Measurements from ENCODE around the gene TLCD1.
A peak's percentile ranks its signal among the peaks of the same experiment; 100 is the strongest.
"Not testable (repeated sequence)": the region's sequence is repeated elsewhere in the genome, so short reads cannot be mapped to it uniquely, and the experiment has no call there.

The TLCD1 gene

DNA sequence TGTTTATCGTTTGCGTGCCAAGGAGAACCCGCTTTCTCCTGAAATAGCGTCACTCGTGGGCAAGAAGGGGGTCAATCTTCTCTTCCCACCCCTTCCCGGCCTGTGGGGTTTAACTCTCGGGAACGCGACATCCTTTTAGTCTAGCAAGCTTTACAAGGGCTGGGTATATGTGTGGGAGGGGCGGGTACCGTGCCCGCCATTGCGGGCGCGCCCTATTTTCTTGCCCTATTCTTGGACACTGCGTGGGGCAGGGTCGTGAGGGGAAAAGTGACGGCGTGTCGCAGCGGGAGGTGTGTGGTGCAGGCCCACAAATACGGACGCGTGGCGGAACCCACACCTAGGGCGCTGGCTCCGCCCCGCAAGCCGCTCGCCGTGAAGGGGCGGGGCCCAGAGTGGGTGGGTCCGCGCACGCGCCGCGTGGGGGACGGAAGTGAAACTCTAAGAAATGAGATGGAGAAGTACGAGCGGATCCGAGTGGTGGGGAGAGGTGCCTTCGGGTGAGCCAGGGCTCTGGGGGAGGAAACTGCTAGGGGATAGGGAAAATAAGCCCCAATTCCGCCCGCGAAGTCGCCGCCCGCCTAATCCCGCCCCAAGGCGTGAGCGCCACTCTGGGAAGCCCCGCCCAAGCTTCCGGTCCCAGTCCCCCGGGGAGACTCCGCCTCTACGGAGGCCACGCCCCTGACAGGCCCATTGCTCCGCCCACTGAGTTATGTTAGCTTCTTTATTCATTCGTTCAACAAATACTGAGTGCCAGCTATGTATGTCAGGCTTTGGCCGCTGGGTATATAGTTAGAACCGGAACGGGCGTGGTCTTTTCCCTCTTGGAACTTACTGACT lies 2.5 kb upstream of the TLCD1 start, which contains the start of gene NEK8:
Gene NEK8, plus strand, starts transcription at position 425 of the 837 bp plus-strand sequence. Its CDS starts 26 bp downstream, at position 451.
- peak; percentile 94 for DNase-seq (ENCODE audit: low read depth)

DNA sequence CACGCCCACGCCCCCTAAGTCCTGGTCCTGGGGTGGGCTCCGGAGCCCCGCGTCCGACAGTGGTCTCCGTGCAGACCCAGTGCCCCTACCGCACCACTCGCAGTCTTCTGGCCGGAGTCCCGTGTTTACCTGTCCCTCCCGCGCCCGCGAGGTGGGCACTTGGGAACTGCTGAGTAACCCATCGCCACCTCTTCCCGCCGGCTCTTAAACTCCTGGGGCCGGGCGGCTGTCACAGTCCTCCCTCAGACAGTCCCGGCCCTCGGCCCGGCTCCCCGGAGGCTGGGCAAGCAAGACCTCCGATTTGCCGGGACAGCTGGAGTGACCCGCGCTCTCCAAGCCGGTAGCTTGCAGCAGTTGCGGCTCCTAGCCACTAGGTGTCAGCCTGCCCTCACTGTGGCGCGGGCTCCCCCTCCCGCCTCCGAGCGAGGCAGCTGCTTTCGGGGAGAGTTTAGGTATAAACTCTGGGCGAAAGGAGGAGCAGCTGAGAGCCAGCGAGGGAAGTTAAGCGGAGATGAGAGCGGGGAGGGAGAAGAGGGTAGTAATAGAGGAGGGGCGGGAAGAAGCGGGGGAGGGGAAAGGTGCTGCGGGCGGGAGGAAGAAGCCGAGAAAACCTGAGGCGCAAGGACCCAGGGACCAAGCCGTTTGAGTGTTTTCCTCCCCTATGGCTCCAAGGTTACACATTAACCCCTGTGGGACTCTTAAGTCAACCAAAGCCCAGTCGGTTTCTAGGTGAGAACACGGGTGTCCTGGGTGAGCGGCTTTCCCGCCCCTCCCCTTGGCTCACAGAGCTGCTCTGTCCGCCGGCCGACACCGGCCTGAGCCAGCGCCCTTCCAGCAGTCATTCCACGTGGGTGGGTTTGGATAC lies 826 bp upstream of the TLCD1 start:
- peak; percentile 83 for DNase-seq (ENCODE audit: low read depth)

DNA sequence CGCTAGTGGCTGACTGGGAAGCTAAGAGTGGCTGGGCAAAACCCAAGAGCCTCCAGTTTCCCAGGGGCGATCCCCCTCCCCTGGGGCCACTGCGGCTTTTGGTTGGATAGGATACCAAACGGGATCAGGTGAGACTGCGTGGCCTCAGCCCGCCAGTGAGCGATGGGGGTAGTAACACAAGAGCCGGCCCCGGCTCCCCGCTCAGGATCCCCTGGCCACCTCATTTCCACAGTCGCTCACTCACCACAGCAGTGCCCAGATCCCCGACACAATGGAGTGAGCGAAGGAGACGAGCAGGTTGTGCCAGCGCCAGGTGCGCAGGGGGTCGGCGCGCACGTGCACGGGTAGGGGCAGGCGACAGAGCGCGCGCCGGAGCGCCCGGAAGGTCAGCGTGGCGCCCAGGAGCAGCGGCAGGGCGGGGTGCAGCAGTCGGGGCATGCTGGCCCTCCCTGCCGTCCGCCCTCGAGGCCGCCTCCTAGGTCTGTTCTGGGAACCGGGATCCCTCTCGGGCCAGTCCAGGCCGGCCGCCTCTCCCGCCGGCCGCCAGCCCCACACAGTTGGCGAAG lies 290 bp downstream of the TLCD1 start:
- DNase-seq (ENCODE audit: low read depth) = no peak

DNA sequence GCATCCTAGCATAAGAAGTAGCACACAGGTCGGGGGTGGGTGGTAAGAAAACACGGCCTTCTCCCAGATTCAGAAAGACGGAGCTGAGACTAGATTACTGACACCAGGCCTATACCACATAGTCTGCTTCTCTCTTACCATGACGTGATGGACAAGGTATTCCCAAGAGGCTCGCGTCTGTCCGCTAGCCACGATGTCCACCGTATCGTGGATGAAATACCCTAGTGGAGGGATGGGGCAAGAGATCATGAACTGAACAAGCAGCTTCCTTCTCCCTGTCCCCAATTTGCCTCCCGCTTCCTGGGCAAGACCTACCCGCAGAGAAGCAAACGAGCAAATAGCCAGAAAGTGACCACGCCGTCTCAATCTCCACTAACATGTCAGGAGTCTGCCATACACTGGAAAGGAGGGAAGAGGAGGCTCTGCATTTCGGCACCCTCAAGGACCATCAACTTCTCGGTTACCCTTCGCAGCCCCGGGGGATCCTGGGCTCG lies 820 bp downstream of the TLCD1 start:
- no peak for DNase-seq (ENCODE audit: low read depth)

DNA sequence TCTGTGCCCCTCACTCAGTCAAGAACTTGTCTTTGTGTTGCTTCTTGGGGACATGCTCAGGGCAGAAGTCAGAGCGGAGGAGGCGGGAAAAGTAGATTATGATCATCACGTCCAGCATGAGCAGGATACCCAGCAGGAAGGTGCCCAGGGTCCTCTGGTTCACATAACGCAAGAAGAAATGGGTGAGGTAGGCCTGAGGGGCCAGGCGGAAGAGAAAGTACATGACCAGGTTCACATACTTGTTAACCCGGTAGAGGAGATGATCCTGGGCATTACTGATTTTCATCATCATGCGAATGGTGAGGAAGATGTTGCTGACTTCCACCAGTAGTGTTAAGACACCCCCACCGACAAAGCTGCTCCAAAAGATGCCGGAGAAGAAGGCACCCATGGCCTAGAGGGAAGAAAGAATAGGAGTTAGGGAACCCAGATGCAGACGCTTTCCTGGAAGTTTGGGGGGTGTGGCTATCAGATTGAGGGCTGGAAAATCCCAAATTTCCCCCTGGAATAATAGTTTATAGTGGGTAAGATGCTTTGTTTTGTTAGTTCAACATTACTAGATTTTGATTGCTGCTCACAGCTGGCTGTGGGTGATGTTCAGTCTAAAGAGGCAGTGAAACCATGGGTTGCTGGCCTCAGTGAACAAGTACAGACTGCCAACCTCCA lies 1.4 kb downstream of the TLCD1 start:
- DNase-seq (ENCODE audit: low read depth) = no peak

DNA sequence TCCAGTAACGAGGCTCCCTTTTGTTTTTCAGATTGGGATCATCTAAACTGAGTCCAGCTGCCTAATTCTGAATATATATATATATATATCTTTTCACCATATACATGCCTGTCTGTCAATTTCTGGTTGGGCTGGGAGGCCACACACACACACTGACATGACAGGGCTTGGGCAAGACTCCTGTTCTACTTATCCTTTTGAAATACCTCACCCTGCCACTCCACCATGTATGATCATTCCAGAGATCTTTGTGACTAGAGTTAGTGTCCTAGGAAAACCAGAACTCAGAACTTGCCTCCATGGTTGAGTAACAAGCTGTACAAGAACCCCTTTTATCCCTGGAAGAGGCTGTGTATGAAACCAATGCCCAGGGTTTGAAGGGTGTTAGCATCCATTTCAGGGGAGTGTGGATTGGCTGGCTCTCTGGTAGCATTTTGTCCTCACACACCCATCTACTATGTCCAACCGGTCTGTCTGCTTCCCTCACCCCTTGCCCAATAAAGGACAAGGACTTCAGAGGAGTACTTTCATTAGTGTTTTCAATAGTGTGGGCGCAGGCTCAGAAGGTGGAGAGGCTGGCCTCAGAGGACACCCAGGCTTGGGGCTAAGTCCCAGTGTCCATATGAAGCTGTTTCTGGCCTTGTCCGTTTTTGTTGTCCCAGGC lies 2.1 kb downstream of the TLCD1 start:
- not testable (repeated sequence) for DNase-seq (ENCODE audit: low read depth)

DNA sequence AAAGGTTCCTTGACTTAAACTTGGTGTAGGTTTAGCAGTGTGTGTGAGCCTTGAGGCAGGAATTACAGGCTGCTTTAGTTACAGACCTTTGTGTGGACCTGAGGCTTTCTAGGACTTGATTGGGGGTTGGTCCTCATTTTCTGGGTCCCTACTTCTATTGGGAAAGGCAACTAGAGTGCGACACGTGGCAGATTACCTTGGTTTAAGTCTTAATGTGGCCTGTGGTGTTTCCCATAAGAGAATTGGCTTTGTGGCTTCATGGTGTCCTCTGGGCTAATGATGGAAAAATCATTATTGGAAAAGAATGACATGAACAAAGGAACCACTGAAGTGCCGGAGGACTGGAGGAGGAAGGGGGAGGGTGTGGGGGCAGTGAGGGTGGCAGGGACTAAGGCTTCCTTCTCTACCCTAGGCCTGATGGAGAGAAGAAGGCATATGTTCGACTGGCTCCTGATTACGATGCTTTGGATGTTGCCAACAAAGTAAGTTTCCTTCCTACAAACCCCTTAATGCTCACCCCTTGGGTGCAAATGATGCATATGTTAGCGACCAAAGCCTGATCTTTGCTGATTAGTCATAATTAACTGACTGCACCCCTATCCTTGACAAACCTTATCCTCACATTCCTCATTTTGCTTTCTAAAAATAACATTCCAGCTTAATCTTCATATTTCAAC lies 2.7 kb downstream of the TLCD1 start:
- DNase-seq (ENCODE audit: low read depth) = no peak

DNA sequence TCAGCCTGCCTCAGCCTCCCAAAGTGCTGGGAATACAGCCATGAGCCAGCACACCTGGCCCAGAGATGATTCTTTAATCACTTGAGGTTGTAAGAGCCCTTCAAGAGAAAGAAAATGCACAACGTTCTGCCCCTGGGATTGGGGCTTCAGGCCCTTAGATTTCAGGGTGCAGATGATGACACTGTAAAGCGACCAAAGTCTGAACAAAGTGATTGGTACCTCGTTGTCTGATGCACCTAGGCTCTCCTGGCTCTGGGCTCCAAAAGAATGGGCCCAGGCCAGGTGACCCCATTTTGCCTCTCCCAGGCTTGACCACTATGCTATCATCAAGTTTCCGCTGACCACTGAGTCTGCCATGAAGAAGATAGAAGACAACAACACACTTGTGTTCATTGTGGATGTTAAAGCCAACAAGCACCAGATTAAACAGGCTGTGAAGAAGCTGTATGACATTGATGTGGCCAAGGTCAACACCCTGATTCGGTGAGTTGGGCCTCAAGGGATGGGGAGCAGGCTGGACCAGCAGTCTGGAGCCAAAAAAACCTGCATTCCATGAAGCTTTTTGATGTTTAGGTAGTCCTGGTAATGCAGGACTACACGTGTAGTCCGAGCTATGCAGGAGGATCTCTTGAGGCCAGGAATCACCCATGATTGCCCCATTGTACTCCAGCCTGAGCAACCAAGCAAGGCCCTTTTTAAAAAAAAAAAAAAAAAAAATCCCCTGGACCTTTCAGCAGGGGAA lies 3.4 kb downstream of the TLCD1 start:
- DNase-seq (ENCODE audit: low read depth) = no peak

DNA sequence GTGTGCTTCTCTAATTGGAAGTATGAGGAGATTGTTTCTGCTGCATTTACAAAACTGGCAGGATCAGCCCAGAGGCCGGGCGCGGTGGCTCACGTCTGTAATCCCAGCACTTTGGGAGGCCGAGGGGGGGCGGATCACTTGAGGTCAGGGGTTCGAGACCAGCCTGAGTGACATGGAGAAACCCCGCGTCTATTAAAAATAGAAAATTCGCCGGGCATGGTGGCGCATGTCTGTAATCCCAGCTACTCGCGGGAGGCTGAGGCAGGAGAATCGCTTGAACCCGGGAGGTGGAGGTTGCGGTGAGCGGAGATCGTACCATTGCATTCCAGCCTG lies 5.1 kb downstream of the TLCD1 start:
- DNase-seq (ENCODE audit: low read depth) = not testable (repeated sequence)

DNA sequence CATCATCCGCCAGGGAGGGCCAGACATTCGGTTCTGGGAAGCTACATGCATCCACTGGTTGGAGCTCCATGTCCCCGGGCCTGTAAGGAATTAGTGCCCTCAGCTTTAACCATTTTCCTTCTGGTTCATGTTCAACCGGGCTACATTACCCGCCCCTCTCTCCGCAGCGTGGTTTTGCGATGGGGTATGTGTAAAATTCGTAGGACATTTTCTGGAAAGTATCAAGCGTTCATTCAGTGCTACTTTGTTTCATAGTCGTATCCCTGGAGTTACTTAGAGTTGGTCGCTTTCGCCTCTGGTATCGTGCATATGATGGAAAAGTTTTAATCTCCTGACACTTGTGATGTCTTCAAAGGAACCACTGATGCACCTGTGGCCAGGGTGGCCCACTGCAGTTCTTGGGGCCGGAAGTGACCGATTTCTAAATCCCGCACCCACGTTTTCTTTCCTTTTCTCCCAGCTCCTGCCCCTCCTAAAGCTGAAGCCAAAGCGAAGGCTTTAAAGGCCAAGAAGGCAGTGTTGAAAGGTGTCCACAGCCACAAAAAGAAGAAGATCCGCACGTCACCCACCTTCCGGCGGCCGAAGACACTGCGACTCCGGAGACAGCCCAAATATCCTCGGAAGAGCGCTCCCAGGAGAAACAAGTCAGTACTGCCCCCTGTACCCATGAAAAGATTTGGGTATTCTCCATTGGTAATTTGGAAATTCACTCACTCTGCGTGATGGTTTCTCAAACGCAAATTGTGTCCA lies 5.6 kb downstream of the TLCD1 start:
- DNase-seq (ENCODE audit: low read depth) = no peak

DNA sequence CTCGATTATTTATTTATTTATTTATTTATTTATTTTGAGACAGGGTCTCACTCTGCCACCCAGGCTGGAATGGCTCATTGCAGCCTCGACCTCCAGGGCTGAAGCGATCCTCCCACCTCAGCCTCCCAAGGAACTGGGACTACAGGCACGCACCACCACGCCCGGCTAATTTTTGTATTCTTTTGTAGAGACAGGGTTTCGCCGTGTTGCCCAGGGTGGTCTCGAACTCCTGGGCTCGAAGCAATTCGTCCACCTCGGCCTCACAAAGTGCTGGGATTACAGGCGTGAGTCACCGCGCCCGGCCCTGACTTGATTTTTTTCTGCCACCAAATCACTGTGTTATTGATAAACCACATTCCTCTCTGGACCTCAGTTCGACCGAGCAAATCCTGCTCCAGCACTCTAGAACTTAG lies 7.0 kb downstream of the TLCD1 start:
- DNase-seq (ENCODE audit: low read depth) = no peak

DNA sequence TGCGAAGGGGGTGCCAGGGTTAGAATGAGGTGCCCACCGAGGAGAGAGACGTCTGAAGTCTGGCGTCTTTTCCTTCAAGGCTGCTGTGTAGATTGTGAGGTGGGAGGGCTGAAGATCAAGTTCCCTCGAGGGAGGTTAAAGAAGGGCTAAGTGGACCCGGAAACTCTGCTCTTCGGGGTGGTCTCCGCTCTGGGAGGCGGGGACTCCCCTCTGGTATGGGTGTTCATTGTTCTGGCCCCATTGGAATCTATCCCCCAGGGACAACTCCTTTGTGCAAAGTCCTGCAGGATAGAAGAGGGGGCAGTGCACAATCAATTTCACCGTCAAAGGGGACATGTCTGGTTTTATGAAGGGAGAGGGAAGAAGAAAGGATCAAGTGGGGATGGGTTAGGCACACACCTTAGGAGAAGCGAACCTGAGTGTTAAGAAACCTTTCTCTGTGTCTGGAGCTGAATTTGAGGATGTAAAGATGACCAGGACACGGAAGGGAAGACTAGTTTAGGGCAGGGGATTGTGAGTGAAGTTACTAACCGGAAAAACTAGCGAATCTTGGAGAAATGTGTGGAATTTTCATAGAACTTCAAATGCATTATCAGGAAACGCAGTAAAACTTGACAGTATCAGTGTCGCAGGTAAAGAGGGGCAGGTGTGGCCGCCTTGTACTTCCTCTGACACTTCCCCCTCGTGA lies 7.6 kb downstream of the TLCD1 start:
- no peak for DNase-seq (ENCODE audit: low read depth)

DNA sequence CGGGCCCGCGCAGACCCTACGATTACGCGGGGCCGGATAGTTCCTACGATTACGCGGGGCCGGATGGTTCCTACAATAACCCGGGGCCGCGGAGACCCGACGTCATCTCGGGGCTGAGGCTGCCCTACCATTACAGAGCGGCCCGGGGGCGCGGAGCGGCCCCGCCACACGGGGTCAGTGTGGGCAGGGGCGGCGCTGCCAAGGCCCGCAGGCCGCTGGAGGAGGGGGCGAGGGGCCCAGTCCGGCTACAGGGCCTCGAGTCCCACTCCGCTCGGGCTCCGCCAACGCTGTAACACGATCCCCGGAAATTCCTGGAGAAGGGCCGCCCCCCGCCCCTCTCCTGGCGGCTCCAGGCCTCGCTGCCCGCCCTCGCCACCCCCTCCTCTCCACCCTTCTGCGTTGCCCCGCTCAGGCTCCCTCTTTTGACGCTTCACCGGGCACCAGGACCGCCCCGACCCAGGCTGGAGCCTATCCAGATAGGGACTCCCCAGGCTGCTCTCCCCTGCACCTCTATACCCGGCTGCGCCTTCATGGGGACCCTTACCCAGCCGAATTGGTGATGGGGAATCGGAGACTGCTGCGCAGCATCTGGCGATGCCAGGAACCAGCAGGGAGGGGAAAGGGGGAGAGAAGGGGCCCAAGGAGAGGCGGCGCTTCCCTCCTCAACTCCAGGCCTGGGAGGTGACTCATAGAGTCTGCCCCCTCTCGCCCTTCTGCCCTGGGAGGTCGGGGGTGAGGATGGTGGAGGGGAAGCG lies 8.3 kb downstream of the TLCD1 start, which contains the start of gene RAB34:
Gene RAB34, minus strand, starts transcription at position 291 of the 755 bp plus-strand sequence. CDS start 602 bp downstream, outside the sequence.
- DNase-seq (ENCODE audit: low read depth) = no peak

DNA sequence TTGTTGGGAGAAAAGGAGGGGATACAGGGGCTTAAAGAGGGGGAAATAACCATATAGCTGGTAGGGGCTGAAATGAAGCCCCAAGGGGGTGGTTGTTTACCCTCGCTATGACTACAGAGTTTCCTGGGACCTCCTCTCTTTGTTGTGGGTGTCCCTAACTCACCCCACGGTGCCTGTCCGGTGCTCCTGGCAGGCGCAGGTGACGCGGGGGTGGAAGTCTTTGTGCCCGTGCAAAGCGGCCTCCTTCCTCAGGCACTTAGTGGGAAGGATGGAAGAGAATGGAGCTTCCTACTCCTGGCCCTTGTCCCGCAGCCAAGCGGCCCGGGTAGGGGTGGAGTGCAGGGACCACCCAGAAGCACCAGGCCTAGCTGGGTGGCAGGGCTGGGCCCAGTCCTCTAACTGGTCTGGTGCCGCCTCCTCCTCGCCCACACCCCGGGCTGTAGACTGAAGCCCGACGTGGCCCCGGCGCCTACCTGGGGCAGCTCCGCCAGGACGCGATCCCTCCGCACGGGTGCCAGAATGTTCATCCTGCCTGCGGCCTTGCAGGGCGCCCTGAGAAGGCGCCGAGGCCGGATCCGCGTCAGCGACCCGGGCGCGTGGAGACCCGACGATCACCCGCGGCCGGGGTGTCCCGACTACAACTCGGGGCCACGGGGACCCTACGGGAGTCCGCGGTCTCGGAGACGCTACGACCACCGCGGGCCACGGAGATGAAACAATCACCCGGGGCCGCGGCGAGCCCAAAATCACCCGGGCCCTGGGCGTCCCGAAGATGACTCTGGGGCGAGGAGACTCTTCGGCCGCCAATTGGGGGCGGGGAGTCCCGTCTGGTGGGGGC lies 9.1 kb downstream of the TLCD1 start:
- no peak for DNase-seq (ENCODE audit: low read depth)

DNA sequence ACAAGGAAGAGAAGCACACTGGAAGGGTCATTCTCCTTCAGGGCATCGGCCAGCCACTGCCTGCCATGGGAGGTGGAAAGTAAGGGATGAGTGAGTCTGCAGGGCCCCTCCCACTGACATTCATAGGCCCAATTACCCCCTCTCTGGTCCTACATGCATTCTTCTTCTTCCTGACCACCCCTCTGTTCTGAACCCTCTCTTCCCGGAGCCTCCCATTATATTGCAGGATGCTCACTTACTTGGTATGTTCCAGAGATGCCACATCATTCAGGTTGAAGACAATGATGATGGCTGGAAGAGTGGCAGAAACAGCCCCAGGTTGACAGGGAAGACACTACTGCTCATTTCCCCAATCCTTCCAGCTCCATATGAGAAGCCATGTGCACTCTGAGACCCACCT lies 10.8 kb downstream of the TLCD1 start:
- DNase-seq (ENCODE audit: low read depth) = no peak

DNA sequence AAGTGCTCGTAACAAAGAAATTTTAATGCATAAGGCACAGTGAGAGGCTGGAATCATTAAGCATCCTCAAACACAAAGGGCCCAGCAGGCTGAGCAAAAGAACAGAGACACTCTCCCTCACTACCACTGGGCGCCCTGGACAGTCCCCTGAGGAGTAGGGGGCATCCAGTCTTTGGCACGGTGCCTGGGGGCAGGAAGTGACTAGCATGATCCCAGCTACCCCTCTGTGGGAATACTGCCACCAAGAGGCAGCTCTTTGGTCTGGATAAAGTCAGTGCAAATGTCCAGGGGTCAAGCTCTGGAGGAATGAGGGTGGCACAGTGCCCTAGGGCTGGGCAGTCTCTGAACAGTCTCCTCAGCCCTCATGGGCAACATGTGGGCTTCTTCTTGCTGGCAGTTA lies 11.8 kb downstream of the TLCD1 start:
- no peak for DNase-seq (ENCODE audit: low read depth)
